OCI-LY3 (cell line): ENCODE measurements around the gene PTPRN2.

Source experiments
- H2AFZ ChIP-seq: fragments of 200-600, 300-600 bp; shearing (Covaris generic); 2 replicates; pipeline ENCODE4 v1.6.0; 2014; ENCODE audit warnings: antibody characterized with exemption, low read depth, low read length
- H3K27ac ChIP-seq: fragments of 200-600, 300-600 bp; sonication (generic); 2 replicates; pipeline ENCODE4 v1.5.1; 2014; ENCODE audit warnings: mild to moderate bottlenecking, low read length, moderate library complexity, mixed read lengths
- H3K27me3 ChIP-seq: fragments of 200-600, 300-600 bp; sonication (generic); 2 replicates; pipeline ENCODE4 v1.6.1; 2014; ENCODE audit warnings: low read depth, low read length, mixed read lengths
- H3K36me3 ChIP-seq: fragments of 200-600, 300-600 bp; sonication (generic); replicated peaks from 2 replicates; pipeline ENCODE3; 2014; ENCODE audit warnings: low read depth, low read length, mixed read lengths
- H3K4me1 ChIP-seq: fragments of 300-600, 200-600 bp; sonication (generic); 2 replicates; pipeline ENCODE4 v1.6.1; 2014; ENCODE audit warnings: low read length, mixed read lengths
- H3K4me2 ChIP-seq: fragments of 200-600, 300-600 bp; sonication (generic); 2 replicates; pipeline ENCODE4 v1.6.1; 2014; ENCODE audit warnings: low read length, mixed read lengths
- H3K4me3 ChIP-seq: fragments of 300-600, 200-600 bp; sonication (generic); 2 replicates; pipeline ENCODE4 v1.5.1; 2014; ENCODE audit warnings: antibody characterized with exemption, mild to moderate bottlenecking, low read length, moderate library complexity
- H3K79me2 ChIP-seq: fragments of 300-600, 200-600 bp; shearing (Covaris generic); 2 replicates; pipeline ENCODE4 v1.6.1; 2014; ENCODE audit warnings: mild to moderate bottlenecking, low read length, mixed read lengths
- H3K9ac ChIP-seq: fragments of 300-600, 200-600 bp; shearing (Covaris generic); 2 replicates; pipeline ENCODE4 v1.6.0; 2014; ENCODE audit warnings: mild to moderate bottlenecking, low read length, moderate library complexity
- H3K9me3 ChIP-seq: fragments of 200-600, 300-600 bp; shearing (Covaris generic); 2 replicates; pipeline ENCODE4 v1.6.1; 2014; ENCODE audit warnings: low read length, mixed read lengths; ENCODE audit not compliant: insufficient read depth
- H4K20me1 ChIP-seq: fragments of 200-600, 300-600 bp; sonication (generic); 2 replicates; pipeline ENCODE4 v1.6.1; 2016; ENCODE audit warnings: low read length, mixed read lengths; ENCODE audit not compliant: insufficient read depth
- EZH2phosphoT487 ChIP-seq: fragments of 200-600 bp; shearing (Covaris generic); IDR thresholded peaks from 2 replicates; pipeline ENCODE4 v1.6.1; 2018; ENCODE audit warnings: antibody characterized with exemption, mixed run types, low read depth
- TF ChIP-seq, protein P1 (sequence below): fragments of 200-600, 300-600 bp; sonication (generic); IDR thresholded peaks from 2 replicates; pipeline ENCODE4 v1.5.1; 2014; ENCODE audit warnings: antibody characterized with exemption, low read length, low read depth

Gene PTPRN2

GRCh38 chr7:158244873-158245723 is 342.5 kb downstream of the PTPRN2 start:
- H3K27me3 ChIP-seq: no peaks in the 10 kb centered on the region
- TF ChIP-seq EZH2phosphoT487: no peak
- TF ChIP-seq, protein P1, sequence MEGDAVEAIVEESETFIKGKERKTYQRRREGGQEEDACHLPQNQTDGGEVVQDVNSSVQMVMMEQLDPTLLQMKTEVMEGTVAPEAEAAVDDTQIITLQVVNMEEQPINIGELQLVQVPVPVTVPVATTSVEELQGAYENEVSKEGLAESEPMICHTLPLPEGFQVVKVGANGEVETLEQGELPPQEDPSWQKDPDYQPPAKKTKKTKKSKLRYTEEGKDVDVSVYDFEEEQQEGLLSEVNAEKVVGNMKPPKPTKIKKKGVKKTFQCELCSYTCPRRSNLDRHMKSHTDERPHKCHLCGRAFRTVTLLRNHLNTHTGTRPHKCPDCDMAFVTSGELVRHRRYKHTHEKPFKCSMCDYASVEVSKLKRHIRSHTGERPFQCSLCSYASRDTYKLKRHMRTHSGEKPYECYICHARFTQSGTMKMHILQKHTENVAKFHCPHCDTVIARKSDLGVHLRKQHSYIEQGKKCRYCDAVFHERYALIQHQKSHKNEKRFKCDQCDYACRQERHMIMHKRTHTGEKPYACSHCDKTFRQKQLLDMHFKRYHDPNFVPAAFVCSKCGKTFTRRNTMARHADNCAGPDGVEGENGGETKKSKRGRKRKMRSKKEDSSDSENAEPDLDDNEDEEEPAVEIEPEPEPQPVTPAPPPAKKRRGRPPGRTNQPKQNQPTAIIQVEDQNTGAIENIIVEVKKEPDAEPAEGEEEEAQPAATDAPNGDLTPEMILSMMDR: no peak
- H3K9me3 ChIP-seq: no peaks in the 10 kb centered on the region
- no peak overlapping the region for H3K4me3 ChIP-seq
- no peak overlapping the region for H3K4me2 ChIP-seq
- H4K20me1 ChIP-seq: no peaks in the 10 kb centered on the region
- no peaks in the 10 kb centered on the region for H3K36me3 ChIP-seq
- no peaks in the 10 kb centered on the region for H3K4me1 ChIP-seq
- H3K27ac ChIP-seq: no peak overlapping the region
- no peak overlapping the region for H3K9ac ChIP-seq
- H3K79me2 ChIP-seq: no peaks in the 10 kb centered on the region
- H2AFZ ChIP-seq: no peak overlapping the region

DNA sequence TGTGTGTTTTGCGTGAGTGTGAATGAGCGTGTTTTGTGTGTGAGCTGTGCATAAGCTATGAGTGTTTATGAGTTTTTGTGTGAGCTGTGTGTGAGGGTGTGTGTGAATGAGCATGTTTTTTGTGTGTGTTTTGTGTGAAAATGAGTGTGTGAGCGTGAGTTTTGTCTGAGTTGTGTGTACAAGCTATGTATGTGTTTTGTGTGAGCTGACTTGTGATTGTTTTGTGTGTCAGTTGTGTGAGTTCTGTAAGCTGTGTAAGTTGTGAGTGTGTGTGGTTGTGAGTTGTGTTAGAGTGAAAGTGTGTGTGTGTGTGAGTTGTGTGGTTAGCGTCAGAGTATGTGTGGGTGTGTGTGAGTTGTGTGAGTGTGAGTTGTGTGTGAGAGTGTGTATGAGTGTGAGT is 343.2 kb downstream of the PTPRN2 start:
- Histone ChIP-seq H3K4me3 (no peak overlapping the region), H3K27ac (no peak overlapping the region), H3K79me2 (no peaks in the 10 kb centered on the region), H3K4me2 (no peak overlapping the region), H3K36me3 (no peaks in the 10 kb centered on the region), H3K27me3 (no peaks in the 10 kb centered on the region), H4K20me1 (no peaks in the 10 kb centered on the region), H3K4me1 (no peaks in the 10 kb centered on the region), H2AFZ (no peak overlapping the region), H3K9ac (no peak overlapping the region), H3K9me3 (no peaks in the 10 kb centered on the region)
- TF ChIP-seq, protein P1: no peak
- TF ChIP-seq EZH2phosphoT487: no peak

GRCh38 chr7:158241919-158242318 is 345.7 kb downstream of the PTPRN2 start:
- no peak for TF ChIP-seq EZH2phosphoT487
- TF ChIP-seq, protein P1: no peak
- H3K27ac ChIP-seq: no peak overlapping the region
- H3K9ac ChIP-seq: no peak overlapping the region
- H3K4me1 ChIP-seq: no peaks in the 10 kb centered on the region
- H2AFZ ChIP-seq: no peak overlapping the region
- H3K9me3 ChIP-seq: no peaks in the 10 kb centered on the region
- no peaks in the 10 kb centered on the region for H3K27me3 ChIP-seq
- H3K36me3 ChIP-seq: no peaks in the 10 kb centered on the region
- no peak overlapping the region for H3K4me3 ChIP-seq
- no peaks in the 10 kb centered on the region for H3K79me2 ChIP-seq
- no peaks in the 10 kb centered on the region for H4K20me1 ChIP-seq
- no peak overlapping the region for H3K4me2 ChIP-seq

DNA sequence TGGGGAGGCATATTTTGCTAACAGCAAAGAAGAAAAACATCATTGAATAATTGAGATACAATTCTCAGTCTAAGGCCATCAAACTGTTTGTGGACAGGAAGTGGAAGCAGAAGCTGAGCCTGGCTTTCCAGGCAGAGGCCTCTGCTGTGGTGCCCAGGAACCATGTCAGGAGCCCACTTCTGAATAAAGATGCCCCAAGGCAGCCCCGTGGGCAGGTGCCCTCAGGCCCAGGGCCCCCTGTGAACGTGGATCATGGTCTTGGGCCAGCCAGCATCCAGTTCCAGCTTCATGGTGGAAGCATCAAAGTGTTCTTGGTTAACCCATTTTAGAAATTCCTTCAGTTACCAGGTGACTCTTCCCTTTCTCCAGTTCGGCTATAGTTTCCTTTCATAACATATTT is 346.8 kb downstream of the PTPRN2 start:
- no peak for TF ChIP-seq EZH2phosphoT487
- TF ChIP-seq, protein P1: no peak

More for the DNA sequence above, 346.8 kb downstream of the PTPRN2 start:
- Histone ChIP-seq H3K9ac (no peak overlapping the region), H3K9me3 (no peaks in the 10 kb centered on the region), H3K27ac (no peak overlapping the region), H3K36me3 (no peaks in the 10 kb centered on the region), H4K20me1 (no peaks in the 10 kb centered on the region), H3K4me3 (no peak overlapping the region), H3K79me2 (no peaks in the 10 kb centered on the region), H2AFZ (no peak overlapping the region), H3K4me1 (no peaks in the 10 kb centered on the region), H3K4me2 (no peak overlapping the region), H3K27me3 (no peaks in the 10 kb centered on the region)
